GM15510 (cell line): ENCODE results near the gene ZFP3.

Experiments
- POLR2A ChIP-seq: IDR thresholded peaks from 3 replicates; pipeline ENCODE4 v1.6.1; 2011; ENCODE audit warnings: borderline replicate concordance; ENCODE audit not compliant: insufficient read length; ENCODE audit errors: extremely low read depth

ZFP3 gene

DNA sequence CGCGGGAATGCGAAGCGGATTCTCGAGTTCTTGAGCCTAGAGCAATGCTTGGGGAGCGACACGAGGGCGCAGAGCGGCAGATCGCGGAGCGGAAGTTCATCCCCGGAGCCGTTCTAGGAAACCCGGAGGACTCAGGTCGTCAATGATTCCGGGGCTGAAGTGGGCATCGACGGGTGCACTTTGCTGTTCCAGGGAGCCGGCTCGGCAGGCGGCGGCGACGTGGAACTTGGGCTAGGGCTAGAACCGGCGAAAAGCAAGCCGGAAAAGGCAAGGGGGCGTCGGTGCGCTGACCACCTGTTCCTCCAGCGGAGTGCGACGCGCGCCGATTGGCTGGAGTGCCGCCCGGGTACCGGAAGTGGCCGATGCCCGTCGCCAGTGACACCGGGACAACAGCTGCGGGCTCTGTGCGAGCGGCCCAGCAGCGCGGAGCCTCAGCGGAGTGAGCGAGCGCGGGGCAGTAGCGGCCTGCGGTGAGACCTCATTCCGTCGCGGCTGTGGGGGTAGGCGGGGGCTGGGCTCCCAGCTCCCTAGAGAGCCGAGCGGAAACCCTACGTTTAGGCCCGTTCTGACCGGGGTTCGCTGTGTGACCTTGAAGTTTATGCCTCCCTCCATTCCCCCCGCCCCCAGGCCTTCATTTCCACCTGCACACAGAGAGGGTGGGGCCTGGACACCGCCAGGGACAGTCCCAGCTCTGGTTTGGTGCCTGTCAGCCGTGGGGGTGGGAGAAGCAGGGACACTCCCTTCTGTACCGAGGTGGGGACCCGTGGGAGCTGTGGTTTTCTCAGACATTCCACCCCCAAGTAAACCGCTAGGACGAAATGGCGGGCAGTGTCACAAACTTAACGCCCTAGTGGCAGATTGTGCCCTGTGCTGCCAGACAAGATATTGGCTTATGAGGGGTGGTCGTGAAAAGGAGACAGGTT lies at the start of gene ZFP3:
ZFP3 (plus strand) TSS at position 362 of the 923 bp plus-strand sequence. CDS start 13,038 bp downstream, outside the sequence.
- TF ChIP-seq POLR2A = peak; percentile 79

- TF ChIP-seq POLR2A = no peak
These were observed 46.7 kb upstream of the ZFP3 start for GRCh38 chr17:5031365-5032082.

DNA sequence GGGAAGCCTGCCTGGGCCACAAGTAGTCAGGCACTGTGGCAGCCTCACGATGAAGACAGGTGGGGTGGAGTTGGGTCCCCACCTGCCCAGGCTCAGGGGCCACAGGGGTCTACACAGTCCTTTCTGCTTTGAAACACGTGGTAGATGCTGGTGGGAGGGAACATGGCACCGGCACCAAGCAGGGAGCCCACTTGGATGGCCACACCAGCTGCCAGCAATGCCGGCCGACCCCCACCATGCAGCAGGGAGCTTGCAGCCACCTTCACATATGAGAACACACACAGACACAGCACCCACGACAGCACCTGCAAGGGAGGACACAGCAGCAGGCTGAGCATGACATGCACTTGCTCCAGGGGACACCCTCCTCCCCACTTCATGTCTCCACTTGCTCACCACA lies 45.4 kb upstream of the ZFP3 start:
- TF ChIP-seq POLR2A = no peak

DNA sequence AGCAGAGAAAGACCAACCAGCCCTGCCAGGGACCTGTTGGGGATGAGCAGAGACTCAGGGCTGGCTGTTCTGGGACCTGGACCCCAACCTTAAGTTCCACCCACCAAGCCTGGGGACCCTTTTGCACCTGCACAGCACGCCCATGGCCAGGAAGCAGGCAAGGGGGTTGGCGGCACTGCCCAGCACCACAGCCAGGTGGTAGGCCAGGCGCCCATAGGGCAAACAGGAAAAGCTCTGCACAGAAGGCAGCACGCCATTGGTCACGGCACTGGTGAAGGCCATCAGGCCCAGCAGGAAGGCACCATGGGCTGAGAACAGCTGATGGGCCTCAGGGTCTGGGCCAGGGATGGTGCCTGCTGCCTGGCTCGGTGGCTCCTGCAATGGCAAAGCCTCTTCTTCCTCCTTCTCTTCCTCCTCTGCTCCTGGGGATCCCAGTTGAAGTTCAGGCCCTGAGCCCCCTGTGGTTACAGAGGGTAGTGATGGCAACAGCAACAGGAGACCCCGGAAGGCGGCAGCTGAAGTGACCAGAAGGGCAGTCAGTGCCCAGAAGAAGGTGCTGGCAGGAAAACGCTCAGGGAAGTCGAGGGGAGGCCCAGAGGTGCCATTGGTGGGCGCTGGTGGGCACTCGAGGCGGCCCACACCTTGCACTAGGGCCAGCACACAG lies 44.8 kb upstream of the ZFP3 start:
- TF ChIP-seq POLR2A = no peak

DNA sequence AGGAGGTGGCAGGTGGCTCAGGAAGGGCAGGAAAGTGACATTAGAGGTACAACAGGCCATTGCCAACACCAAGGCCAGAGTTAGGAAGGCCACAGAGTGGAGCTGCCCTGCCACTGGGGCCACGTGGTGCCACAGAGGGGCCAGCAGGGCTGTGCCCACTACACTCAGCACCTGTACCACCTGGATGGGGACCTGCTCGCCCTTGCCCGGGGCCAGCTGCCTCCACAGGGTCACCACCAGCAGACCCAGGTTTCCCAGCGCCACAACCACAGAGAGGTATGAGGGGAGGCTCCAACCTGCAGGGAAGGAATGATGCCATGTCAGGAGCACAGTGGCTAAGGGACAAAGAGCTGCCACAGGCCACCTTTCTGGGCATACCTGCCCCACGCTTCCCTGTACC lies 44.2 kb upstream of the ZFP3 start:
- TF ChIP-seq POLR2A = no peak

DNA sequence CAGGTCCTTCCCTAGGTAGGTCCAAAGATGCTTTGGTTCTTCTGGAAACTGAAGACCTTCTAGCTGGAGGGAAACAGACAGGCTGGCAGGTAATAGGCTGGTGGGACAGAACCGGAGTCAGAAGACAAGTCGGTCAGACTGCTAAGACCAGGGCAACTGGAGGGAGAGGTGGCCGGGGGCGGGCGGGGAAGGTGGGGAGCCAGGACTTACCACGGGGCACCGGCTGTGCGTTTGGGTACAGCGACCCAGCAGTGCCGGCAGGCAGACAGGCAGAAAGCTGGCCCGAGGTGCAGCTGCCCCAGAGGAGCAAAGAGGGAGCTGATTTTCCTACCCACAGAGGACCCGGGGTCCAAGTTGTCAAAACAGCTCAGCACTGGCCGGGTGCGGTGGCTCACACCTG lies 43.6 kb upstream of the ZFP3 start:
- no peak for TF ChIP-seq POLR2A

- TF ChIP-seq POLR2A = no peak
These were observed 43.0 kb upstream of the ZFP3 start, which contains the start of gene SLC52A1 for GRCh38 chr17:5035315-5035714. SLC52A1 (minus strand) TSS chr17:5035426; CDS start chr17:5034606, 820 bp downstream.

GRCh38 chr17:5042157-5043022 lies 35.9 kb upstream of the ZFP3 start:
- TF ChIP-seq POLR2A = no peak

DNA sequence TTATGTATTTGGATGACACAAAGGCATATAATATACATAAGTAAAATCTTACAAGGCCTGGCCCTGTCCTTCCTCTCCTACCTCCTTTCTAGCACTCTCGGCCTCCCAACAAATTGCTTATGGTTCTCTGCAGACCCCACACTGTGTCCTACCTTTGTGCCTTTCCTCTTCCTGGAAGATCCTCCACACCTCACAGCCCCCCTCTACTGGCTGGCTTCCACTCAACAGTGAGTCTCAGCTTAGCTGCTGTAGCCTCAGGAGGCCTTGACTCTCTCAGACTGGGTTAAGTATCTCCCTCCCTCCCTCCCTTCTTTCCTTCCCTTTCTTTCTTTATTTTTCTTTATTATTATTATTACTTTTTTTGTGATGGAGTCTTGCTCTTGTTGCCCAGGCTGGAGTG lies 34.7 kb upstream of the ZFP3 start:
- TF ChIP-seq POLR2A = no peak

DNA sequence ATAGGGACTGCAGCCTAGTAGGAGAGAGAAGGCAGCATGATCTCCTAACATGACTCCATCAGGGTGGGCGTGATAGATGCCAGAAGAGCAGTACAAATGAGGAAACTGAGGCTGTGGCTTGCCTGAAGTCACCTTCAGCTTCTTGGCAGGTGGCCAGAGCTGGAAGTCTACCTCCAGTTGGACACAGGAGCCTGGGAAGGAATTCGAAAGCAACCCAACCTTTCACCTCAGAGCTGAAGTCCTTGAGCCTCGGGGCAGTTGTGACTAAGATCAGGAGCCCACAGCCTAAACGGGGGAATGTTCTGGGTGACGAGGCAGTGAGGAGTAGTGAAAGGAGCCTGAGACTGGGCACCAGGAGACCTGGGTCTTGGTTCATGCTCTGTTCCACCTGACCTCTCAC lies 33.6 kb upstream of the ZFP3 start:
- TF ChIP-seq POLR2A = no peak

DNA sequence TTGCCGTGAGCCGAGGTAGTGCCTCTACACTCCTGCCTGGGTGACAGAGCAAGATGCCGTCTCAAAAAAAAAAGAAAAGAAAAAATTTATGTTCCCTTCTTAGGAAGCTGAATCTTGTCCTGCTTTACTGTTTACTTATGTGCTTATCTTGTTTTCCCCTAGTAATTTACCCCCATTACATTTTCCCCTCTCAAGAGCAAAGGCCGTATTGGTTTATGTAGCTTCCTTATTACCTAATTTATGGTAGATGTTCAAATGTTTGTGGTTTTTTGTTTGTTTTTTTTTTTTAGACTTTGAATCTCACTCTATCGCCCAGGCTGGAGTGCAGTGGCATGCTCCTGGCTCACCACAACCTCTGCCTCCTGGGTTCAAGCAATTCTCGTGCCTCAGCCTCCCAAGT lies 32.8 kb upstream of the ZFP3 start:
- TF ChIP-seq POLR2A = no peak

DNA sequence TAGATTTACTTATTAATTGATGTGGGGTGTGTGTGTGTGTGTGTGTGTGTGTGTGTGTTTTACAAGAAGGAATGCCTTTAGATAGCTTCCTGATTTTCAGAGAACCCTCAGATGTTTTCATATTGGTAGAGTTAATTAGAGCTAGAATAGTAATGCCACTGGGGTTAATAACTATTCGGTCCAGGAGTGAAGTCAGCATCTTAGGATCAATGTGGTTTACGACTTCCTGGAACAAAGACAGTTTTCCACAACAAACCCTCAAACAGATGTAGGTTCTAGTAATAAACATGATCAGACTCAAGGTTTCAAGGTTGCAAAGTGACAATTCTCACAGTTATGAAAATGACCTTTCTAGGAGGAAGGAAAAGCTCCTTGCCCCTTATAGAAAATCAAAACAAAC lies 30.8 kb upstream of the ZFP3 start:
- TF ChIP-seq POLR2A = no peak

GRCh38 chr17:5049314-5049841 lies 28.9 kb upstream of the ZFP3 start:
- no peak for TF ChIP-seq POLR2A

- TF ChIP-seq POLR2A = no peak
These were observed 28.0 kb upstream of the ZFP3 start for GRCh38 chr17:5050278-5050677.
